Natural killer cell treated with Interleukin-12 subunit alpha and Interleukin-12 subunit beta and Interleukin-15 and Interleukin-18, amount 100 ng/mL, for 72 hours (primary cell): ENCODE data around the gene WBP2NL. TPM values are rescaled to one million over a fixed set of nuclear protein-coding genes. Genes with fewer than 3 reads are reported as not detected.
"Not testable (repeated sequence)": the region's sequence is repeated elsewhere in the genome, so short reads cannot be mapped to it uniquely, and the experiment has no call there.

Experiments used
- ATAC-seq, 2 donors: fragments of 150-1000 bp; cut with Tn5 transposase in 1 of 2; sonication (Bioruptor Pico), chemical (Tn5 transposase) in 1 of 2; 2 replicates each; pipeline ENCODE4 v1.10.0; 2021
- DNase-seq: peaks from one replicate; pipeline ENCODE4 v3.0.0; 2022; ENCODE audit warnings: low spot score
- H3K27ac Mint-ChIP-seq, 2 donors: 1 replicate in 1 of 2; 2 replicates in 1 of 2; pipeline ENCODE4 v1.8.0; 2022; ENCODE audit warnings: mixed read lengths in 2 of 2, mild to moderate bottlenecking in 1 of 2, moderate library complexity in 1 of 2
- H3K27me3 Mint-ChIP-seq, 2 donors: 1 replicate in 1 of 2; 2 replicates in 1 of 2; pipeline ENCODE4 v1.8.0; 2022; ENCODE audit warnings: mixed read lengths in 2 of 2
- H3K36me3 Mint-ChIP-seq: one replicate; pipeline ENCODE4 v1.8.0; 2022; ENCODE audit warnings: mixed read lengths
- H3K4me1 Mint-ChIP-seq, 2 donors: 1 replicate in 1 of 2; 2 replicates in 1 of 2; pipeline ENCODE4 v1.8.0; 2022; ENCODE audit warnings: low read depth in 2 of 2, mixed read lengths in 2 of 2, mild to moderate bottlenecking in 1 of 2
- H3K4me3 Mint-ChIP-seq: one replicate; pipeline ENCODE4 v1.8.0; 2022; ENCODE audit warnings: mixed read lengths
- H3K9me3 Mint-ChIP-seq: 2 replicates; pipeline ENCODE4 v1.8.0; 2022; ENCODE audit warnings: mixed read lengths
- total RNA-seq, 2 donors: library from RNA; stranded (reverse); gene quantifications; one replicate each; pipeline ENCODE4 v1.2.3, GENCODE V29; 2022

The WBP2NL gene, protein sequence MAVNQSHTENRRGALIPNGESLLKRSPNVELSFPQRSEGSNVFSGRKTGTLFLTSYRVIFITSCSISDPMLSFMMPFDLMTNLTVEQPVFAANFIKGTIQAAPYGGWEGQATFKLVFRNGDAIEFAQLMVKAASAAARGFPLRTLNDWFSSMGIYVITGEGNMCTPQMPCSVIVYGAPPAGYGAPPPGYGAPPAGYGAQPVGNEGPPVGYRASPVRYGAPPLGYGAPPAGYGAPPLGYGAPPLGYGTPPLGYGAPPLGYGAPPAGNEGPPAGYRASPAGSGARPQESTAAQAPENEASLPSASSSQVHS
- total RNA-seq, result 1 to 10 TPM; 1.5 to 1.7 TPM

DNA sequence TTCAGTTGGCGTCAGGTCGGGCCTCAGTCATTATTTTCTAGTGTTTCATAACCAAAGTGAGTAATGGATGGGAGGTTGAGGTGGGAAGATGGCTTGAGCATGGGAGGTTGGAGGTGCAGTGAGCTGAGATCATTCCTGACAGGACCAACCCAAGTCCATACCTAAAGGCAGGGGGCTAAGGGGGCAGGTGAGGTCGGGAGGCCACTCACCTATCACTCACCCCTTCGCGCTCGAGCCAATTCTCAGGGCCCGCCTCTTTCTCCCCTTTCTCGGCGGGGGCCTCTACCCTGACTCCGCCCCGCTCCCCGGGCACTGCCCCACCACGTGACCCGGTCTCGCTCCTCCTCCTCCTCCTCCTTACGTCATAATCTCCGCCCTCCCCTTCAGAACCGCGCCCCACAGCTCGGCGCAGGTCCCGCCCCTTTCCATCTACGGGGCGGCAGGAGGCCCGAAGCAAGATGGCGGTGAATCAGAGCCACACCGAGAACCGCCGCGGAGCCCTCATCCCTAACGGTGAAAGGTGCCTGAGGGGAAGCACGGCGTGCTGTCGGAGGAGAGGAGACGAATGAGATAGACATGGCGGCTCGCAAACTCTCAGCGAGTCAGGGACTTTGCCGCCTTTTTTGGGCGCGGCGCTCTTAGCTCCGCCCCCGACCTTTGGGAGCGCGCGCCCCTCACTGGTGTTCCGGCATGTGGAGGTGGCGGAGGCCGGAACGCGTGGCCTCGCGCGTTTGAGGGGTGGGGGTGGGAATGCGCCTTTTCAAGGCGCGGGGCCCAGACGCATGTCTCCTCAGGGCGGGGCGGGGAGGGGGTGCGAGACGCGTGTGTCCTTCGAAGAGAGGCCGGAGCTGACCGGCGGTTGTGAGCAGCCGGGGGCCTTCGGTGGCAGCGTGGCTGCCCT lies at the start of gene WBP2NL:
Gene WBP2NL (plus strand): TSS at position 428 of the 901 bp plus-strand sequence. CDS start 31 bp downstream, at position 459.
- ATAC-seq (peak; percentile 98 to 99), DNase-seq (peak; percentile 92)
- Mint-ChIP-seq H3K27ac (peak within 1 kb of the TSS; percentile 69 to 78), H3K36me3 (no peaks in the 10 kb centered on the region), H3K27me3 (peaks cover 0 to 5% of the 10 kb centered on the region in 2 donors), H3K9me3 (peaks cover 4% of the 10 kb centered on the region), H3K4me3 (peak within 1 kb of the TSS; percentile 86), H3K4me1 (peaks cover 16 to 25% of the 10 kb centered on the region in 2 donors)

DNA sequence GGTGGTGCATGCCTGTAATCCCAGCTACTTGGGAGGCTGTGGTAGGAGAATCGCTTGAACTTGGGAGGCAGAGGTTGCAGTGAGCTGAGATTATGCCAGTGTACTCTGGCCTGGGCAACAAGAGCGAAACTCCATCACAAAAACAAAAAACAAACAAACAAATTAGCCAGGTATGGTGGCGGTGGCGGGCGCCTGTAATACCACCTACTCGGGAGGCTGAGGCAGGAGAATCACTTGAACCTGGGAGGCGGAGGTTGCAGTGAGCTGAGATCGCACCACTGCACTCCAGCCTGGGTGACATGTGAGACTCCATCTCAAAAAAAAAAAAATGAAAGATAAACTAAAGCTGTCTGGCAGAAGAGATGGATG lies 49.7 kb upstream of the WBP2NL start:
- not testable (repeated sequence) for H3K27me3 Mint-ChIP-seq, H3K9me3 Mint-ChIP-seq, DNase-seq, H3K36me3 Mint-ChIP-seq, H3K4me3 Mint-ChIP-seq, ATAC-seq
- Mint-ChIP-seq H3K27ac (peak overlapping the region in 1 of 2 donors; percentile 42), H3K4me1 (peaks cover 10 to 15% of the 10 kb centered on the region in 2 donors)

DNA sequence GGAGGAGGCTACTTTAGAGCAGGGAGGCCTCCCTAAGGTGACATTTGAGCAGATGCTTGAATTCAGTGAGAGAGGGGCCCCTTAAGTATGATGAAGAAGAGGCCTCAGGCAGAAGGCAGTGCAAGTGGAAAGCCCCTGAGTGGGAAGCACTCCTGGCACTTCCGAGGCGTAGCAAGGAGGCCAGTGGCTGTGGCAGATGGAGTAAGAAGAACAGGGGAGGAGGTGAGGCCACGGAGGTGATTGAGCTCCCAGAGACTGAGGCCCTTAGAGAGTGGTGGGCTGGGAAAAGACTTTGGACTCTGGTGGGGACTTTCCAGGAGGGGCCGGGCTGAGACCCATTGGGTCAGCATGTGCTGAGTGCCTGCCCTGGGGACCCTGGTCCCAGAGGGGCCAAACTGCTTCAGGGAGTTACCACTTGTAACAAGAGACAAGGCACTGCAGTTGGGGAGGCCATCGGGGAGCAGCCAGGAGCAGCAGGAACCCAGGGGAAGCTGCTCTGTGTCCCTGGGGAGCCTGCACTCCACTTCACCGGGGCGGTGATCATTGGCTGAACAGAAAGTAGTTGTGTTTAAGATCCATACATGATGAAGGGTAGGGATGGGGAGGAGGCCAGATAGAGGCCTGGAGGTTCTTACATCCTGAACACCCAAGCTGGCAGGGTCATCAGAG lies 49.2 kb upstream of the WBP2NL start:
- Mint-ChIP-seq H3K36me3 (peaks cover 7% of the 10 kb centered on the region), H3K9me3 (no peaks in the 10 kb centered on the region), H3K27ac (peak overlapping the region in 1 of 2 donors; percentile 42), H3K4me3 (no peak overlapping the region), H3K27me3 (no peaks in the 10 kb centered on the region), H3K4me1 (peaks cover 10 to 14% of the 10 kb centered on the region in 2 donors)
- DNase-seq, result no peak
- no peak for ATAC-seq

DNA sequence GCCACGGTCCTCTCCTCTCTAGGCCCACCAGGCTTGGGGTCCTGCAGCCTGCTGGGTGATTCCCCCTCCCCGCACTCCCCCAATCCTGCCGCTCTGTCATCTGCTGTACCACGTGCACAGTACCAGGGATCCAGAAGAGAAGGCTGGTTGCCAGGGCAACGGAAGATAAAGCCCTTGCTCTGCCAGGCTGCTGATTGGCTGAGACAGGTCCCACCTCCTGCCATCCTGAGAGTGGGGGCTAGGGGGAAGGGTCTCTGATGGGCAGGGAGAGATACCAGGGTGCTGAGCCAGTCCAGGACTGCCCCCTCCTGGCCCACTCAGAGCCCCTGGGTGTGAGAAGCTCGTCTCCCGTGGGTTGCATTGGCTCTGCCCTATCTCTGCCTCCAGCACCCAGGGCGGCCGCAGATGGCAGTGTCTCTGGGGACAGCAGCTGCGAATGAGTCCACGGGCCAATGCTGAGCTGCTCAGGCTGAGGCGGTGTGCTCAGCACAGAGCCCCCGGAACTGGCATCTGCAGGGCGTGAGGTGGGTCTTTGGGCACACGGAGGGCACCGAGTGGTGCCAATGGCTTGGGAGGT lies 46.6 kb upstream of the WBP2NL start, which contains the start of gene SMIM45:
Gene SMIM45 (plus strand): TSS at position 253 of the 577 bp plus-strand sequence.
- no peak within 1 kb of the TSS for H3K27ac Mint-ChIP-seq
- H3K27me3 Mint-ChIP-seq, result no peaks in the 10 kb centered on the region

DNA sequence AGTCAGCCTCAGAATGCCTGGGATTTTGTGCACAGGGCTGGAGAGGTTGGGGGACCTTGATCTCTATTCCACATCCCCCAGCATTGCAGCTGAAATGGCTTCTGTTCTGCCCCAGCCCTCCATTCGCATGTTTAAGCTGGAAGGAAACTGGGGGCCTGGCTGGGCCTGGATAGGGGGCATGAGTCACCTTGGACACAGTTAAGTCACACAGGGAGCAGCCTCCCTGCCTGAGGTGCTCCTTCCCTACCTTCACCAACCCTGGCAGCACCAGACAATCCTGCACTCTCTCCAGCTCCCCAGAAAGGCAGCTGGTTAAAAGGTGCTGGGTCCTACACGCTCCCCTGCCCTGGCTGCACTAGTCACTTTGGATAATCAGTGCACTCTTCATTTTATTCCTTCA lies 45.9 kb upstream of the WBP2NL start:
- no peak for DNase-seq
- Mint-ChIP-seq H3K27ac (no peak overlapping the region), H3K4me3 (no peak overlapping the region), H3K4me1 (peaks cover 4 to 8% of the 10 kb centered on the region in 2 donors), H3K27me3 (no peaks in the 10 kb centered on the region), H3K36me3 (no peaks in the 10 kb centered on the region), H3K9me3 (no peaks in the 10 kb centered on the region)
- no peak for ATAC-seq

More for the DNA sequence above, 46.6 kb upstream of the WBP2NL start, which contains the start of gene SMIM45:
- no peak within 1 kb of the TSS for H3K4me3 Mint-ChIP-seq
- ATAC-seq (peak in 1 of 2 donors; percentile 14), DNase-seq (no peak)
- no peaks in the 10 kb centered on the region for H3K9me3 Mint-ChIP-seq
- H3K4me1 Mint-ChIP-seq, result peaks cover 2 to 4% of the 10 kb centered on the region in 2 donors
- H3K36me3 Mint-ChIP-seq, result no peaks in the 10 kb centered on the region

DNA sequence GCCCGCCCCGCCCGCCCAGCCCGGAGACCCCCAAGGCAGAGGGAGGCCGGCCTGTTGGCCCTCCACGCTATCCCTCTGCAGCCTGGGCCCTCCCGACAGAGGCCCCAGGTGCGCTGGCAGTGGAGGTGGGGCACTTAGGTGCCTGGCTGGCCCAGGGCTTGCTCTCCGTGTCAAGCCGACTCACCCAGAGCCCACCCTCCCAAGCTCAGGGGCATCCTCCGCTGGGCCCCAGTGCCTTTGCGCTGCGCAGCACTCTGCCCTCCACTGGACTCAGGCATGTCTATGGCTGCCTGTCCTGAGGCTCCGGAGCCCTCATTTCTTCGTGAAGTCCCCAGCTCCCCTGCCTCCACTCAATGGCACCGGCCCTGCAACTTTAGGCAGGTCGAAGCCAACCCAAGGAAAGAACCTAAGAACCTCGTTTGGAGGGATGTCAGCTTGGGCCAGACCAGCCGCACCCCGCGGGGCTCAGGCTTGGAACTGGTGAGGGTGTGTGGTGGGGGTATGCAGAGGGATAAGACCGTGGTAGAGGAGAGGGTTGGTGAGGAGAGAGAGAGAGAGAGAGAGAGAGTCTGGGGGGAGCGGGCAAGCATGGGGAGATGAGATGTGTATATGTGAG lies 40.5 kb upstream of the WBP2NL start:
- peaks cover 4 to 5% of the 10 kb centered on the region in 2 donors for H3K4me1 Mint-ChIP-seq
- ATAC-seq, result peak; percentile 39 to 57
- peak overlapping the region in 1 of 2 donors; percentile 6 for H3K27ac Mint-ChIP-seq
- H3K36me3 Mint-ChIP-seq, result no peaks in the 10 kb centered on the region
- H3K4me3 Mint-ChIP-seq, result no peak overlapping the region
- no peaks in the 10 kb centered on the region for H3K27me3 Mint-ChIP-seq
- no peak for DNase-seq
- H3K9me3 Mint-ChIP-seq, result no peaks in the 10 kb centered on the region

DNA sequence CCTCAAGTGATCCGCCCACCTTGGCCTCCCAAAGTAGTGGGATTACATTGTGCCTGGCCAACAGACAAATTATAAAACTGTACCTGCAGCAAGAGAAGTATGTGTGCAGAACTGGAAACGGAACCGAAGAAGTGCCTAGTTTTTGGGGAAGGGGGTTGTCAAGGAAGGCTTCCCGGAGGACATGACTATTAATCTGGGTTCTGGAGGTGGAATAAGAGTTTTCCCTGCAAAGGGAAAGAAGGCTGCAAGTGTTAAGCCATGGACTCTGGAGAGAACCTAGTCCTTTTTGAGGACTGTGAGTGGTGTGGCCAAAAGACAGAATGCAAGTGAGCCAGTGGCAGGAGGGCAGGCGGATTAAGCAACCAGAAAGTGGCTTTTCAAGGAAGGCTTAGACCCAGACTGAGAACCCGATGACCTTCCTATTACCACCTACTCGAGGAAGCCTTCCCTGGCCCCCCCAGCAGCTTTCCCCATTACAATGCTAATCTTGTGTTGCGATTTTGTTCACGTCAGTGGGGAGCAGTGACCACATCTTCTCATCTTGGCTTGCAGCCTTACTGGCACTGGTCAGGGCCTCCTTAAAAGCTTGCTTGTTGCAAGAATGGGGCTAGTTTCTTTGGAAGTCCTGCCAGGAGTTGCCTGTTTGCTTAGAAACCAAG lies 35.0 kb upstream of the WBP2NL start:
- Mint-ChIP-seq H3K4me1 (peaks cover 5 to 7% of the 10 kb centered on the region in 2 donors), H3K36me3 (no peaks in the 10 kb centered on the region), H3K9me3 (no peaks in the 10 kb centered on the region), H3K27ac (no peak overlapping the region), H3K4me3 (no peak overlapping the region), H3K27me3 (peaks cover 0 to 2% of the 10 kb centered on the region in 2 donors)
- DNase-seq (no peak), ATAC-seq (no peak)

DNA sequence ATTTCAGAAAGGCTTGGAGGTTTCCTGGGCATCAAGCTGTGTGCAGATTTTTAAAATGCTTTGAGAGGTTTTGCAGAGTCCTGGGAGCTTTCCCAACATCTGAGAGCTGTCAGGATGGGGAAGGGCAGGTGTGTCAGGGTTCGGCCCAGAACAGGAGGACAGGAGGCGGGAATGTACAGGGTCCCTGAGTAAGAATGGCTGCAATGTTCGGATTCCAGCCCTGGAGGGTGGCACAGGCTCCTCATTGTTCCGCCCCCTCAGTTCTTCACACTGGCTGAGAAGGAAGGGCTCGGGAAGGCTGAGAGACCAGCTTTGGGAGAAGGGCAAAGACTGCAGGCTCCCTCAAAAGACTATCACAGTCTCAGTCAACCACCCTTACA lies 34.5 kb upstream of the WBP2NL start:
- H3K27ac Mint-ChIP-seq, result no peak overlapping the region
- ATAC-seq, result no peak

DNA sequence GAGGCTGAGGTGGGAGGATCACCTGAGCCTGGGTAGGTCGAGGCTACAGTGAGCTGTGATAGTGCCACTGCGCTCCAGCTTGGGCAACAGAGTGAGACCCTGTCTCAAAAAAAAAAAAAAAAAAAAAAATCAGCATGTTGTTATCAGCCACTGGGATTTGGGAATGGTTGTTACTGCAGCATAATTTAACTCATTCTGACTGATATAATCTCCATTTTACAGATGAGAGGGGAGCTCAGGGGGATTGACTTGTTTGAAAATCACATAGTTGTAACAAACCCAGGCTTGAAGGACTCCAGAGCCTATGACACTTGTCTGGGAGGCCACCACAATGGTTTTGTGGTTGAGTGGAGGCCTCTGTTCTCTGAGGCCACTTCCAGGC lies 32.4 kb upstream of the WBP2NL start:
- Mint-ChIP-seq H3K9me3 (no peaks in the 10 kb centered on the region), H3K27me3 (peaks cover 0 to 2% of the 10 kb centered on the region in 2 donors), H3K4me3 (no peak overlapping the region), H3K36me3 (no peaks in the 10 kb centered on the region), H3K27ac (no peak overlapping the region), H3K4me1 (peaks cover 5 to 7% of the 10 kb centered on the region in 2 donors)
- ATAC-seq, result no peak
- no peak for DNase-seq

More for the DNA sequence above, 34.5 kb upstream of the WBP2NL start:
- Mint-ChIP-seq H3K9me3 (no peaks in the 10 kb centered on the region), H3K4me3 (no peak overlapping the region), H3K27me3 (peaks cover 0 to 2% of the 10 kb centered on the region in 2 donors), H3K36me3 (no peaks in the 10 kb centered on the region), H3K4me1 (peaks cover 5 to 7% of the 10 kb centered on the region in 2 donors)
- no peak for DNase-seq

DNA sequence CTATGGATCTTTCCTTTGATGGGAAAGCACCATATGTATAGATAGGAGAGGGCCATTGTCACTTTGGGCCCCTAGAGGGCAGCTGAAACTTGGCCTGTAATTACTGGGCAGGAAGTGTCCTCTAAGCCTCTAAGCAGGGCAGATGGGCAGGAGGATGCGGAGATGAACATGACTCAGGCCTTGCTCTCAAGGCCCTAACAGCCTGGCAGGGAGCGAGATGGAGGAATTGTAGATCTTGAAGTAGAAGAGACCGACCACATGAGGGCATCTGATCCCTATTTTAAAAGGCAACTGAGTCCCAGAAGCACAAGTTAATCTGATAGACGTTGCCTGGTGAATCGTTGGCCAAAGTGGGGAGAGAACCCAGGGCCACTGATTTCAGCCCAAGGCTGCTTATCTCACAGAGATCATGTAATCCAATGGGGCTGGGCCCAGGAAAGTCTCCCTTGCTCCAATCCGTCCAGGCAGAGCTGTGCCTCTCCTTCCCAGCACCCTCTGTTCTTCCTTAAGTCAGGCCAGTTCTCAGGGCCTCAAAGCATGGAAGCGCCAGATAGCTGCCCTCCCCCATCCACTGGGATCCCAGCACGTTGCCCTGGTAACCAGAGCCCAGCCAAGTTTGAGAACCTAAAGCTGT lies 31.9 kb upstream of the WBP2NL start:
- Mint-ChIP-seq H3K27ac (no peak overlapping the region), H3K4me1 (peaks cover 5 to 7% of the 10 kb centered on the region in 2 donors)

DNA sequence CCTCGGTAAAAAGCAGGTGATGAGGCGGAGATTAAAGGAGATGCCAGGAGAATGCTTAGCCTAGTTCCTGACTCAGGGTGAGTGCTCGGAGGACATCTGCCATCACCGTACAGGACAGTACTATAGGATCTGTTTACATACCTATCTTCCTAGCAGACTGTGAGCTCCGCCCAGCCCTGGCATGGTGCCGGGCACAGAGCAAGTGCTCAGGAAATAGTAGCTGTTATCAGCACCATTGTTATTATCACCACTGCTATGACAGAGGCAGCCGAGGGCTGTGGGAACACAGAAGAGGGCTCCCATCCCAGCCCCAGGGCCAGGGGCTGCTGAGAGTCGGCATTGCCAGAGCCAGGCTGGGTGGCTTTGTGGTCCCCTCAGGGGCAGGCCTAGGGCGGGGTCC lies 30.0 kb upstream of the WBP2NL start:
- DNase-seq (no peak), ATAC-seq (no peak)
- Mint-ChIP-seq H3K4me3 (no peak overlapping the region), H3K36me3 (no peaks in the 10 kb centered on the region), H3K4me1 (peaks cover 5 to 7% of the 10 kb centered on the region in 2 donors), H3K27ac (no peak overlapping the region), H3K27me3 (peaks cover 5 to 9% of the 10 kb centered on the region in 2 donors), H3K9me3 (no peaks in the 10 kb centered on the region)

More for the DNA sequence above, 31.9 kb upstream of the WBP2NL start:
- Mint-ChIP-seq H3K27me3 (peaks cover 0 to 2% of the 10 kb centered on the region in 2 donors), H3K36me3 (no peaks in the 10 kb centered on the region), H3K9me3 (no peaks in the 10 kb centered on the region), H3K4me3 (no peak overlapping the region)
- DNase-seq (no peak), ATAC-seq (peak; percentile 68 to 81)

DNA sequence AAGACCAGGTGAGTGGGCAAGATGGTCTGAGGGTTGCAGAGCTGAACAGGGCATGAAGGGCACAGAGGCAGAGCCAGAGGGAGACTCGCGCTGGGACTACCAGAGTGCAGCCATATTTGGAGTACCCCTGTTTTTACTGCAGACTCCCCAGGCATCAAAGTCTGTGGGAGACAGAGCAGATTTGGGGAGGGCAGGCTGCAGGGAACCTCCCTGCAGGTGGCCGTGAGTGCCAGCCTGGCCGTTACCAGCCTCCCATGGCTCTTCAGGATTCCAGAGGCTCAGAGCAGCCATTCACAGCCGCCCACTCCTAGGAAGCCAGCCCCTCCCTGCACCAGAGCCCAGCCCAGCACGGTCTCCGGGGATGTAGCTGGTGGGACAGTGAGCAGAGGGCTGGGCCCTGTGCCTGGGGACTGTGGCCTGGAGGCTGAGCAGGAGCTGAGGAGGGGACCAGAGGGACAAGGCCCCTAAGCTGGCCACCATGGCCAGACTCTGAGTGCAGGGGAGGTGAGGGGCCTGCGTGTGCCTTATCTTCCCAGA lies 29.4 kb upstream of the WBP2NL start, which contains the start of gene SEPTIN3:
Gene SEPTIN3 (plus strand): TSS at position 334 of the 537 bp plus-strand sequence. CDS start 2,050 bp downstream, outside the sequence.
- Mint-ChIP-seq H3K27ac (no peak within 1 kb of the TSS), H3K36me3 (no peaks in the 10 kb centered on the region), H3K9me3 (no peaks in the 10 kb centered on the region), H3K4me3 (no peak within 1 kb of the TSS), H3K27me3 (peaks cover 5 to 9% of the 10 kb centered on the region in 2 donors), H3K4me1 (peaks cover 5 to 7% of the 10 kb centered on the region in 2 donors)
- DNase-seq (no peak), ATAC-seq (no peak)
